Caki2 (cell line): ENCODE data around the gene CD3E. TPM values are rescaled to one million over a fixed set of nuclear protein-coding genes. Genes with fewer than 3 reads are reported as not detected.

ENCODE experiments used
- DNase-seq: peaks from one replicate; pipeline ENCODE4 v3.0.0-alpha.2; 2015; ENCODE audit warnings: low read depth
- in situ Hi-C: cut with HindIII; loops from 2 replicates; pipeline ENCODE4 v1.10.0; 2016; ENCODE audit warnings: low sequenced_read_pairs, low pct_unique_long_range_greater_than_20kb, mixed read lengths
- total RNA-seq: library from RNA; depleted of rRNA; stranded (reverse); fragments of >200 nt; shearing (Covaris generic); gene quantifications from 2 replicates; pipeline ENCODE4 v1.2.3, GENCODE V29; 2014; ENCODE audit warnings: low replicate concordance

The CD3E gene
- total RNA-seq, 1 experiment from 2014 or later, result not detected

- in situ Hi-C loops, result no loop called here
Measured at GRCh38 chr11:118318124-118318523, 13.6 kb downstream of the CD3E start.

GRCh38 chr11:118318581-118319336 lies 14.2 kb downstream of the CD3E start:
- in situ Hi-C loops, result no loop called here
- DNase-seq, result no peak

More at GRCh38 chr11:118318124-118318523, 13.6 kb downstream of the CD3E start:
- DNase-seq, result no peak

GRCh38 chr11:118319337-118319707 lies 14.8 kb downstream of the CD3E start:
- in situ Hi-C loops, result no loop called here
- no peak for DNase-seq

- in situ Hi-C loops, result no loop called here
- DNase-seq, result no peak
Measured at GRCh38 chr11:118320515-118320914, 16.0 kb downstream of the CD3E start.

GRCh38 chr11:118321386-118322082 lies 17.0 kb downstream of the CD3E start:
- DNase-seq, result no peak
- in situ Hi-C loops, result no loop called here

- no peak for DNase-seq
- in situ Hi-C loops, result no loop called here
Measured at GRCh38 chr11:118322721-118323120, 18.2 kb downstream of the CD3E start.

- in situ Hi-C loops, result no loop called here
- DNase-seq, result no peak
Measured at GRCh38 chr11:118325283-118325682, 20.8 kb downstream of the CD3E start.

- no peak for DNase-seq
- in situ Hi-C loops, result no loop called here
Measured at GRCh38 chr11:118328745-118329144, 24.2 kb downstream of the CD3E start.

- in situ Hi-C loops, result no loop called here
- no peak for DNase-seq
Measured at GRCh38 chr11:118334745-118335144, 30.2 kb downstream of the CD3E start.

- DNase-seq, result no peak
- in situ Hi-C loops, result no loop called here
Measured at GRCh38 chr11:118338637-118339061, 34.1 kb downstream of the CD3E start.

- DNase-seq, result no peak
- in situ Hi-C loops, result no loop called here
Measured at GRCh38 chr11:118339281-118339961, 34.9 kb downstream of the CD3E start.

- in situ Hi-C loops, result no loop called here
- DNase-seq, result no peak
Measured at GRCh38 chr11:118340449-118340848, 35.9 kb downstream of the CD3E start.

- DNase-seq, result no peak
- in situ Hi-C loops, result no loop called here
Measured at GRCh38 chr11:118341261-118341660, 36.7 kb downstream of the CD3E start.

GRCh38 chr11:118341815-118342489 lies 37.4 kb downstream of the CD3E start:
- no peak for DNase-seq
- in situ Hi-C loops, result no loop called here

GRCh38 chr11:118342503-118343161 lies 38.1 kb downstream of the CD3E start, which contains the start of gene CD3D:
Gene CD3D, minus strand, starts transcription at chr11:118342705. Its CDS starts 98 bp downstream, at chr11:118342607.
- DNase-seq, result no peak
- in situ Hi-C loops, result no loop called here

GRCh38 chr11:118343248-118343647 lies 38.7 kb downstream of the CD3E start:
- DNase-seq, result no peak
- in situ Hi-C loops, result no loop called here

GRCh38 chr11:118343981-118344515 lies 39.5 kb downstream of the CD3E start, which contains the start of gene CD3G:
Gene CD3G, plus strand, starts transcription at chr11:118344344. Its CDS starts 80 bp downstream, at chr11:118344424.
- in situ Hi-C loops, result no loop called here

GRCh38 chr11:118349475-118349874 lies 44.9 kb downstream of the CD3E start:
- in situ Hi-C loops, result no loop called here
- no peak for DNase-seq

More at GRCh38 chr11:118343981-118344515, 39.5 kb downstream of the CD3E start, which contains the start of gene CD3G:
- DNase-seq, result no peak
